ENCODE data around the gene TCEANC2.
"Not testable (repeated sequence)": the region's sequence is repeated elsewhere in the genome, so short reads cannot be mapped to it uniquely, and the experiment has no call there.

Gene TCEANC2

DNA sequence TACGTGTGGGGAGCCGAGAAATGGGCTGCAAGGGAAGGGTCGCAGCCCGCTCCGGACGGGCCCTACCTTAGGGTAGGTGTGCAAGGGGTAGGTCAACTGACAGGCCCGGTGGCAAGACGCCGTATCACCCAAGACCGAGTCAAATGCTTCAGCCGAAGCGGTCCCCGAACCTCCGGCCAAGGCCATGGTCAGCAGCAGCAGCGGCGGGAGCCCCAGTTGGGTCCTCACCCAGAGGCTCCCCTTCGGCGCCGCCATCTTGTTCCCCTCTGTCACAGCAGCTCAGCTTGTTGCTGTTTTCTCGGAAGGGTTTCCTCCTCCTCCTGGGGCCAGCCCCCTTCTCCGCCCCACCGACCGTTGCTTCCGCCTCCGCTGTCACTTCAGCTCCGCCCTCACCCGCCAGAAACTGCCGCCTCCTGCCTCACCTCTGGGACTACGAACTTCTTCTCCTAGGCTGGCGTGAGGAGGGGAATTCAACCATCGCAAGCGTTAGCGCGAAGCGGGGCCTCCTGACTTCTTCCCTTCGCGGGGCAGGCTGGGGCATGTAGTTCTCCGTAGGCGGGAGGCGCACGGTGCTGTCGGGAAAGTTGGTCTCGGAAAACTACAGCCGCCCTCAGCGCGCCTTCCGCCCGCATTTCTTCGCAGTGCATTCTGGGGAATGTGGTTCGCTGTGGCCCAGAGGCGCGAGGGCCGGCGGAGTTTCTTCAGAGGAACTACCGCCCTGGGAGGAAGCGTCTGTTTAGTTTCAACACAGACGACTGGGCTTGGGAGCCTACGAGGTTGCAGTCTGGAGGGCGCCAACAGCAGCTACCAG lies at the start of gene TCEANC2, which contains the start of gene TMEM59:
TCEANC2 (plus strand) TSS at position 675 of the 811 bp plus-strand sequence. CDS start 815 bp downstream, outside the sequence.
TMEM59 (minus strand) TSS at position 271 of the 811 bp plus-strand sequence; CDS start at position 255, 16 bp downstream.
- CTCF ChIA-PET, result interaction anchor here (0.9 to 4.8 kb wide), 7 partner anchors 8 to 436 kb away, joined by 3 to 18 read pairs (median 6); no protein-coding TSS in a partner anchor
- TF ChIP-seq, protein P1, sequence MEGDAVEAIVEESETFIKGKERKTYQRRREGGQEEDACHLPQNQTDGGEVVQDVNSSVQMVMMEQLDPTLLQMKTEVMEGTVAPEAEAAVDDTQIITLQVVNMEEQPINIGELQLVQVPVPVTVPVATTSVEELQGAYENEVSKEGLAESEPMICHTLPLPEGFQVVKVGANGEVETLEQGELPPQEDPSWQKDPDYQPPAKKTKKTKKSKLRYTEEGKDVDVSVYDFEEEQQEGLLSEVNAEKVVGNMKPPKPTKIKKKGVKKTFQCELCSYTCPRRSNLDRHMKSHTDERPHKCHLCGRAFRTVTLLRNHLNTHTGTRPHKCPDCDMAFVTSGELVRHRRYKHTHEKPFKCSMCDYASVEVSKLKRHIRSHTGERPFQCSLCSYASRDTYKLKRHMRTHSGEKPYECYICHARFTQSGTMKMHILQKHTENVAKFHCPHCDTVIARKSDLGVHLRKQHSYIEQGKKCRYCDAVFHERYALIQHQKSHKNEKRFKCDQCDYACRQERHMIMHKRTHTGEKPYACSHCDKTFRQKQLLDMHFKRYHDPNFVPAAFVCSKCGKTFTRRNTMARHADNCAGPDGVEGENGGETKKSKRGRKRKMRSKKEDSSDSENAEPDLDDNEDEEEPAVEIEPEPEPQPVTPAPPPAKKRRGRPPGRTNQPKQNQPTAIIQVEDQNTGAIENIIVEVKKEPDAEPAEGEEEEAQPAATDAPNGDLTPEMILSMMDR (IDR thresholded peaks at IDR 0.05; ENCODE audit: insufficient read depth, low read length, missing control alignments), result no peak
- POLR2A ChIA-PET, result interaction anchor here (0.6 to 1.1 kb wide), 3 partner anchors 10 to 594 kb away, joined by 3 to 5 read pairs (median 3); partner anchors contain the start of gene IFT25

DNA sequence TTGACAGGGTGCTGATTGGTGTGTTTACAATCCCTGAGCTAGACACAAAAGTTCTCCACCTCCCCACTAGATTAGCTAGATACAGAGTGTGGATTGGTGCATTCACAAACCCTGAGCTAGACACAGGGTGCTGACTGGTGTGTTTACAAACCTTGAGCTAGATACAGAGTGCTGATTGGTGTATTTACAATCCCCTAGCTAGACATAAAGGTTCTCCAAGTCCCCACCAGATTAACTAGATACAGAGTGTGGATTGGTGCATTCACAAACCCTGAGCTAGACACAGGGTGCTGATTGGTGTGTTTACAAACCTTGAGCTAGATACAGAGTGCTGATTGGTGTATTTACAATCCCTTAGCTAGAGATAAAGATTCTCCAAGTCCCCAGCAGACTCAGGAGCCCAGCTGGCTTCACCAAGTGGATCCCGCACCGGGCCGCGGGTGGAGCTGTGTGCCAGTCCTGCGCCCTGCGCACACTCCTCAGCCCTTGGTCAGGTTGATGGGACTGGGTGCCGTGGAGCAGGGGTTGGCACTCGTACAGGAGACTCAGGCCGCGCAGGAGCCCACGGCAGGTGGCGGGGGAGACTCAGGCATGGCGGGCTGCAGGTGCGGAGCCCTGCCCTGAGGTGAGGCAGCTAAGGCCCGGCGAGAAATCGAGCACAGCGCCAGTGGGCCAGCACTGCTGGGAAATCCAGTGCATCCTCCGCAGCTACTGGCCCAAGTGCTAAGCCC lies 49.5 kb upstream of the TCEANC2 start:
- POLR2A ChIA-PET; H3K4me3 ChIP-seq (ENCODE audit: low read depth, low read length); CTCF ChIA-PET; DNase-seq (ENCODE audit: low read depth, low spot score): not testable (repeated sequence)

More for the DNA sequence above, at the start of gene TCEANC2, which contains the start of gene TMEM59:
- DNase-seq (ENCODE audit: low read depth, low spot score), result peak; percentile 95
- H3K4me3 ChIP-seq (ENCODE audit: low read depth, low read length), result peak within 1 kb of the TSS; percentile 98

DNA sequence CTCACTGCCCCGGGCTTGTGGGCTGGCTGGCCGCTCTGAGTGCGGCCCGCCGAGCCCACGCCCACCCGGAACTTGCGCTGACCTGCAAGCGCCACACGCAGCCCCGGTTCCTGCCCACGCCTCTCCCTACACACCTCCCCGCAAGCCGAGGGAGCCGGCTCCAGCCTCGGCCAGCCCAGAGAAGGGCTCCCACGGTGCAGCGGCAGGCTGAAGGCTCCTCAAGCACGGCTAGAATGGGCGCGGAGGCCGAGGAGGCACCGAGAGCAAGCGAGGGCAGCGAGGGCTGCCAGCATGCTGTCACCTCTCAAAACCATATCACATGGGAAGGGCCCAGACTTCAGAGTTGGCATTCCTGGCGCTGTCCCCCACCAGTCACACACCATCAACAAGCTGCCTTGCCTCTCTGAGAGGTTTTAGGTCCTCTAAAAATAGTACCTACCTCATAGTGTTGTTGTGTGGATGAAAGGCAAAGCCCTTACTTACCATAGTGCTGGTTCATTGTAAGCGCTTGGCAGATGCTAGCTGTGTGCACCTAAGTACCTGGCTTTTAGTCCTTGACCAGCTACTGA lies 48.8 kb upstream of the TCEANC2 start:
- ChIA-PET CTCF (no interaction called here), POLR2A (no interaction called here)
- no peak overlapping the region for H3K4me3 ChIP-seq (ENCODE audit: low read depth, low read length)
- TF ChIP-seq, protein P1 (IDR thresholded peaks at IDR 0.05; ENCODE audit: insufficient read depth, low read length, missing control alignments), result no peak
- DNase-seq (ENCODE audit: low read depth, low spot score), result no peak

DNA sequence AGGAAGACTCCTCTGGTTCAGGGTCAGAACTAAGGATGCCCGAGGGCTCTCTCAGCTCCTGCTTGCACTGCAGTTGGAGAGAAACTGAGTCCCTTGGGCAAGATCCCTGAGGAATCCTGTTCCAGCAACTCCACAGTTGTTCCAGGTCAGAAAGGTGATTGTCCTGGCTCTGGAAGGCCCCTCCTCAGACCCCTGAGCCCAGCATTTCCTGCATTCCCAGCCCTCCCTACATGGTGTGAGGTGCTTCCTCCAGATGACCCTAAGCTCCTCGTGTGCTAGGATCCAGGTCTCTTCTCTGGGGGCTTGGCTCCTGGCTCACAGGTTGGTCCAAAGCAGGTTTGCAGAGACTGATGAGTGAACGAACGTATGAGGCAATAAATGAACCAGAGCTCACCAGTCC lies 46.9 kb upstream of the TCEANC2 start:
- H3K4me3 ChIP-seq (ENCODE audit: low read depth, low read length), result no peak overlapping the region
- POLR2A ChIA-PET, result interaction anchor here (1.4 kb wide), 1 partner anchor 14 kb away, joined by 3 read pairs; no protein-coding TSS in a partner anchor
- TF ChIP-seq, protein P1 (IDR thresholded peaks at IDR 0.05; ENCODE audit: insufficient read depth, low read length, missing control alignments), result no peak
- CTCF ChIA-PET, result no interaction called here
- no peak for DNase-seq (ENCODE audit: low read depth, low spot score)

DNA sequence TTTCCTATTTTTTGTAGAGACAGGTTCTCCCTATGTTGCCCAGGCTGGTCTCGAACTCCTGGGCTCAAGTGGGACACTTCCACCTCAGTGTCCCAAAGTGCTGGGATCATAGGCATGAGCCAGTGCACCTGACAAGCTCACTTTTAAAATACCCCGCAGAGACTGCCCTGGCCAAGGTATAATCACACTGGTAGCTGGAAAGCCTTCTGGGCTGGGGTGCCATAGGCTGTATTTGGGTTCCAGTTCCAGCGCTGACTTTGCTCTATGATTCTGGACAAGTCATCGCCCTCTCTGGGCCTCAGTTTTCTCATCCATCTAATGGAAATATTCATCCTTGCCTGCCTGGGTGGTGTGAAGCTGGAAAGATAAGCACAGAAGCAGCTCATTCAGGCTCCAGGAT lies 45.8 kb upstream of the TCEANC2 start:
- POLR2A ChIA-PET, result no interaction called here
- TF ChIP-seq, protein P1 (IDR thresholded peaks at IDR 0.05; ENCODE audit: insufficient read depth, low read length, missing control alignments), result no peak
- CTCF ChIA-PET, result no interaction called here
- DNase-seq (ENCODE audit: low read depth, low spot score), result no peak
- H3K4me3 ChIP-seq (ENCODE audit: low read depth, low read length), result no peak overlapping the region

DNA sequence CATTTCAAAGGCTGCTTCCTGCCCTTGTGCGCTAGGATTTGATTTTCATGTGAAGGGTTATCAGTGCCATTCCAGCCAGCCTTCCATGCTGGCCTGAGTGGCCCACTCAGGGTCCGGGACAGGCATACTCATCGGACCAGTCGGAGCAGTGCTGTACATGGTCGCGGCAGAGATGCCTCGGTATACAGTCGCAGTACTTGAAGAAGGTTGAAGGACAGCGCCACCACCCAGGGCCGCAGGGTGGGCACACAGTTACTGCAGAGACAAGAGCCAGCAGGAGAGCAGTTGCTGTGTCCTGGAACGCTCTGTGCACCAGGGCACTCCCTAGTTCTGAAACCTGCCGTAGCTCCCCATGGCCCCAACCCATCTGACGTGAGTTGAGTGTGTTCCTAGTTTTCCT lies 44.5 kb upstream of the TCEANC2 start:
- TF ChIP-seq, protein P1 (IDR thresholded peaks at IDR 0.05; ENCODE audit: insufficient read depth, low read length, missing control alignments), result no peak
- ChIA-PET POLR2A (no interaction called here), CTCF (no interaction called here)
- H3K4me3 ChIP-seq (ENCODE audit: low read depth, low read length), result no peak overlapping the region
- no peak for DNase-seq (ENCODE audit: low read depth, low spot score)
